Smooth muscle cell (in vitro differentiated cells): ENCODE results near the gene RPS14. TPM values are rescaled to one million over a fixed set of nuclear protein-coding genes. Genes with fewer than 3 reads are reported as not detected.
"Not testable (repeated sequence)": the region's sequence is repeated elsewhere in the genome, so short reads cannot be mapped to it uniquely, and the experiment has no call there.

Experiments
- DNase-seq: peaks from one replicate; lab custom pipeline; 2025; ENCODE audit not compliant: unreplicated experiment; lab: John Stamatoyannopoulos, UW
- H2AFZ ChIP-seq: fragments of 200-600 bp; sonication (generic); 2 replicates; pipeline ENCODE4 v1.6.0; 2016; ENCODE audit warnings: antibody characterized with exemption, low read depth, mild to moderate bottlenecking
- H3F3A ChIP-seq: fragments of 200-600 bp; sonication (generic); 2 replicates; pipeline ENCODE4 v1.6.0; 2017; ENCODE audit warnings: antibody characterized with exemption, low read depth
- H3K27ac ChIP-seq: fragments of 200-600 bp; sonication (generic); 2 replicates; pipeline ENCODE4 v1.5.1; 2016; ENCODE audit warnings: low read depth, mild to moderate bottlenecking
- H3K27me3 ChIP-seq: fragments of 200-600 bp; sonication (generic); 2 replicates; pipeline ENCODE4 v1.6.1; 2016; ENCODE audit warnings: low read depth, mild to moderate bottlenecking
- H3K36me3 ChIP-seq: fragments of 200-600 bp; sonication (generic); 2 replicates; pipeline ENCODE4 v1.5.1; 2016; ENCODE audit warnings: low read depth
- H3K4me1 ChIP-seq: fragments of 200-600 bp; sonication (generic); 2 replicates; pipeline ENCODE4 v1.5.1; 2016; ENCODE audit warnings: low read depth
- H3K4me2 ChIP-seq: fragments of 200-600 bp; sonication (generic); 2 replicates; pipeline ENCODE4 v1.6.0; 2016; ENCODE audit warnings: mild to moderate bottlenecking
- H3K4me3 ChIP-seq: fragments of 200-600 bp; sonication (generic); 2 replicates; pipeline ENCODE4 v1.5.1; 2016; ENCODE audit warnings: mild to moderate bottlenecking
- H3K79me2 ChIP-seq: fragments of 200-600 bp; sonication (generic); 2 replicates; pipeline ENCODE4 v1.6.0; 2016; ENCODE audit warnings: low read depth, mild to moderate bottlenecking
- H3K9ac ChIP-seq: fragments of 200-600 bp; sonication (generic); 2 replicates; pipeline ENCODE4 v1.6.0; 2016; ENCODE audit warnings: low read depth
- H3K9me3 ChIP-seq: fragments of 200-600 bp; sonication (generic); replicated peaks from 2 replicates; pipeline ENCODE4 v1.5.1; 2016; ENCODE audit warnings: low read depth
- H4K20me1 ChIP-seq: fragments of 200-600 bp; sonication (generic); 2 replicates; pipeline ENCODE4 v1.6.0; 2016; ENCODE audit warnings: low read depth
- CTCF ChIP-seq: fragments of 200-600 bp; sonication (generic); IDR thresholded peaks from 2 replicates; pipeline ENCODE4 v1.5.1; 2017; ENCODE audit warnings: borderline replicate concordance, mild to moderate bottlenecking, antibody characterized with exemption; ENCODE audit not compliant: insufficient read depth, poor library complexity, severe bottlenecking
- WGBS: methylation state at CpG from one replicate; pipeline ENCODE4 v1.1.7; 2016; ENCODE audit warnings: low lambda C conversion rate; 5-methylcytosine and 5-hydroxymethylcytosine counted together
- polyA plus RNA-seq: library from polyadenylated mRNA; unstranded; fragments of >200 nt; fragmentation: Nextera tagmentation; extraction: Ambion mirVana; gene quantifications from 2 replicates; pipeline ENCODE4 v1.2.1, GENCODE V29; 2016
- total RNA-seq: library from RNA; depleted of rRNA; stranded (reverse); fragments of >200 nt; gene quantifications from 2 replicates; pipeline ENCODE4 v1.2.3, GENCODE V29; 2014

The RPS14 gene
- total and polyA plus RNA-seq, 2 experiments from 2014 or later, result 1,004 to 2,349 TPM

GRCh38 chr5:150428106-150428876 lies 21.2 kb downstream of the RPS14 start:
- Histone ChIP-seq H4K20me1 (no peaks in the 10 kb centered on the region), H3K79me2 (no peaks in the 10 kb centered on the region), H3K4me2 (no peak overlapping the region), H3K36me3 (no peaks in the 10 kb centered on the region), H3K27ac (no peak overlapping the region), H3K4me1 (no peaks in the 10 kb centered on the region), H3K27me3 (no peaks in the 10 kb centered on the region), H3K9me3 (no peaks in the 10 kb centered on the region), H2AFZ (no peak overlapping the region), H3K9ac (no peak overlapping the region), H3F3A (no peaks in the 10 kb centered on the region), H3K4me3 (no peak overlapping the region)
- DNase-seq, result no peak
- no peak for TF ChIP-seq CTCF
- WGBS, result 82% methylated on average over 18 of the region's 18 CpGs

GRCh38 chr5:150426165-150426564 lies 23.4 kb downstream of the RPS14 start:
- not testable (repeated sequence) for H3F3A ChIP-seq, H3K4me1 ChIP-seq, H3K27me3 ChIP-seq, H3K9ac ChIP-seq, H3K27ac ChIP-seq, H3K36me3 ChIP-seq, H4K20me1 ChIP-seq, DNase-seq, H3K79me2 ChIP-seq, H3K4me2 ChIP-seq, H2AFZ ChIP-seq, H3K9me3 ChIP-seq, H3K4me3 ChIP-seq
- WGBS, result 100% methylated on average over 9 of the region's 9 CpGs

GRCh38 chr5:150422758-150423157 lies 26.8 kb downstream of the RPS14 start:
- Histone ChIP-seq H3K4me2 (no peak overlapping the region), H3K9me3 (no peaks in the 10 kb centered on the region), H3K4me1 (peaks cover 3% of the 10 kb centered on the region), H2AFZ (no peak overlapping the region), H3F3A (no peaks in the 10 kb centered on the region), H4K20me1 (no peaks in the 10 kb centered on the region), H3K79me2 (no peaks in the 10 kb centered on the region), H3K27me3 (no peaks in the 10 kb centered on the region), H3K4me3 (no peak overlapping the region), H3K36me3 (no peaks in the 10 kb centered on the region), H3K27ac (no peak overlapping the region), H3K9ac (no peak overlapping the region)
- WGBS, result 91% methylated on average over 3 of the region's 3 CpGs
- no peak for TF ChIP-seq CTCF
- no peak for DNase-seq

GRCh38 chr5:150422075-150422474 lies 27.5 kb downstream of the RPS14 start:
- Histone ChIP-seq H3K4me1 (peaks cover 3% of the 10 kb centered on the region), H3K79me2 (no peaks in the 10 kb centered on the region), H3K4me3 (no peak overlapping the region), H3K9ac (no peak overlapping the region), H3K36me3 (no peaks in the 10 kb centered on the region), H3F3A (no peaks in the 10 kb centered on the region), H3K4me2 (no peak overlapping the region), H3K27me3 (no peaks in the 10 kb centered on the region), H3K27ac (no peak overlapping the region), H2AFZ (no peak overlapping the region), H3K9me3 (no peaks in the 10 kb centered on the region), H4K20me1 (no peaks in the 10 kb centered on the region)
- no peak for DNase-seq
- TF ChIP-seq CTCF, result no peak
- 84% methylated on average over 4 of the region's 4 CpGs for WGBS
